Esophagus squamous epithelium (tissue), 5 donors: Measurements from ENCODE around the gene RBM28. TPM values are rescaled to one million over a fixed set of nuclear protein-coding genes. Genes with fewer than 3 reads are reported as not detected.

Experiments
- DNase-seq: peaks from one replicate; lab custom pipeline; 2025; lab: John Stamatoyannopoulos, UW
- H3K27ac ChIP-seq, 4 donors: fragments of 200-600 bp; sonication (generic); one replicate each; pipeline ENCODE4 v1.5.1; 2016 to 2019; ENCODE audit warnings: mild to moderate bottlenecking in 1 of 4
- H3K27me3 ChIP-seq, 4 donors: fragments of 200-600 bp; sonication (generic); 1 replicate in 3 of 4; 2 replicates in 1 of 4; pipeline versions ENCODE4 v1.5.1 to v1.6.0; 2017 to 2021; ENCODE audit warnings: antibody characterized with exemption in 1 of 4
- H3K36me3 ChIP-seq, 3 donors: fragments of 200-600 bp; sonication (generic); one replicate each; pipeline ENCODE4 v1.5.1; 2016 to 2019
- H3K4me1 ChIP-seq, 3 donors: fragments of 200-600 bp; sonication (generic); one replicate each; pipeline ENCODE4 v1.5.1; 2017 to 2019
- H3K4me3 ChIP-seq, 4 donors: fragments of 200-600 bp; sonication (generic); 1 replicate in 3 of 4; 2 replicates in 1 of 4; pipeline ENCODE4 v1.5.1; 2016 to 2019; ENCODE audit warnings: mild to moderate bottlenecking in 2 of 4, moderate library complexity in 1 of 4
- H3K9me3 ChIP-seq, 3 donors: fragments of 200-600 bp; sonication (generic); one replicate each; pipeline ENCODE4 v1.5.1; 2016 to 2019
- CTCF ChIP-seq, 6 experiments: fragments of 450-650 bp in 4 of 6; fragments of 200-600 bp in 2 of 6; sonication (generic) in 2 of 6; IDR thresholded peaks; one replicate each; pipeline ENCODE4 v1.5.1; 2016 to 2019; ENCODE audit warnings: antibody characterized with exemption in 6 of 6, mild to moderate bottlenecking in 4 of 6, moderate library complexity in 4 of 6
- POLR2A ChIP-seq, 4 donors: fragments of 450-650 bp; IDR thresholded peaks; one replicate each; pipeline ENCODE4 v1.6.1; 2017; ENCODE audit warnings: antibody characterized with exemption in 4 of 4, mild to moderate bottlenecking in 4 of 4, moderate library complexity in 3 of 4
- WGBS, 2 donors: methylation state at CpG; one replicate each; pipeline ENCODE4 v1.1.5; 2018; 5-methylcytosine and 5-hydroxymethylcytosine counted together
- intact Hi-C: fragments of 100-400 bp; cut with DNase I; formaldehyde crosslinking; loops from one replicate; pipeline ENCODE4 v1.15.0; 2022
- total RNA-seq, 4 donors: library from RNA; depleted of rRNA; stranded (reverse); fragments of >200 nt; gene quantifications; one replicate each; pipeline ENCODE4 v1.1.0, GENCODE V29; 2016
- donor health status: DM: yes; HTN: yes; CAD: no.

RBM28 gene, protein sequence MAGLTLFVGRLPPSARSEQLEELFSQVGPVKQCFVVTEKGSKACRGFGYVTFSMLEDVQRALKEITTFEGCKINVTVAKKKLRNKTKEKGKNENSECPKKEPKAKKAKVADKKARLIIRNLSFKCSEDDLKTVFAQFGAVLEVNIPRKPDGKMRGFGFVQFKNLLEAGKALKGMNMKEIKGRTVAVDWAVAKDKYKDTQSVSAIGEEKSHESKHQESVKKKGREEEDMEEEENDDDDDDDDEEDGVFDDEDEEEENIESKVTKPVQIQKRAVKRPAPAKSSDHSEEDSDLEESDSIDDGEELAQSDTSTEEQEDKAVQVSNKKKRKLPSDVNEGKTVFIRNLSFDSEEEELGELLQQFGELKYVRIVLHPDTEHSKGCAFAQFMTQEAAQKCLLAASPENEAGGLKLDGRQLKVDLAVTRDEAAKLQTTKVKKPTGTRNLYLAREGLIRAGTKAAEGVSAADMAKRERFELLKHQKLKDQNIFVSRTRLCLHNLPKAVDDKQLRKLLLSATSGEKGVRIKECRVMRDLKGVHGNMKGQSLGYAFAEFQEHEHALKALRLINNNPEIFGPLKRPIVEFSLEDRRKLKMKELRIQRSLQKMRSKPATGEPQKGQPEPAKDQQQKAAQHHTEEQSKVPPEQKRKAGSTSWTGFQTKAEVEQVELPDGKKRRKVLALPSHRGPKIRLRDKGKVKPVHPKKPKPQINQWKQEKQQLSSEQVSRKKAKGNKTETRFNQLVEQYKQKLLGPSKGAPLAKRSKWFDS
- total RNA-seq, result 10 to 100 TPM; 12.9 to 28.8 (median 18.7) TPM

DNA sequence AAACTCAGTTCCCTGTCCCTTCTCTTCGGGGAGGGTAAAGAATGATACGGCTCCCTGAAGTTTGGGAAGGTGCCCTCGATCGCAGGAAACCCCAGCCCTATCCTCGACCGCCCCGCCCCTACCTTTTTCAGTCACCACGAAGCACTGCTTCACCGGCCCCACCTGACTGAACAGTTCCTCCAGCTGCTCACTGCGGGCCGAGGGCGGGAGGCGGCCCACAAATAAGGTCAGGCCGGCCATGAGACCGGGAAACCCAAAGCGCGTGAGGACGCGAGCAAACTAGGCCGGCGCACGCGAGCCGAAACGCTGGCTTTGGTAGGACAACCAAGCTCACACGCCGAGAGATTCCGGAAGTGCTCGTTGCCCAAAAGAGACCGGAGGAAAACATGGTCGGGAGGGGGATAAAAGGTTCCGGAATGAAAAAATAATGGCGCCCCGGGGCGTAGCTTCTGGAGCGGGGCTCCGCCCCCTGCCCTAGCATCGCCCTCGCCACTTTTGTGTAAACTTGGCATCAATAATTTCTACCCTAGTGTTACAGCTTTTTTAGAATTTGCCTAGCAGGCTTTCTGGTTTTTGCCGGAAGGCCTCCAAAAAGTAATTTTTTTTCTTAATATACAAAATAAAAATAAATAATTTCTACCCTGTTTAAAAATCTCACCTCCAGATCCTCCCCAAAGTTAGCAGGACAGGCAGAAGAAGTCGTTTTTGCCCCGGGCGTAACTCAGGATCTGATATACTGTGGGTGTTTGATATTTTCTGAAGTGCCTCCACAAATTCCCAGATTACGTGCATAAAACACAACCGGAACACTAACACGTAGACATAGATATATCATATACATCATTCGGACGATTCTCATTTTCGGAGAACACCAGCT, at the start of gene RBM28:
RBM28 (minus strand) TSS at position 355 of the 877 bp plus-strand sequence; CDS start at position 240, 115 bp downstream.
- DNase-seq, result peak; percentile 61
- Histone ChIP-seq H3K9me3 (no peaks in the 10 kb centered on the region), H3K27me3 (no peaks in the 10 kb centered on the region), H3K4me3 (peak within 1 kb of the TSS; percentile 56 to 85 (median 69)), H3K4me1 (peaks cover 17 to 41% (median 19%) of the 10 kb centered on the region in 3 donors), H3K36me3 (peaks cover 0 to 11% (median 3%) of the 10 kb centered on the region in 3 donors), H3K27ac (peak within 1 kb of the TSS; percentile 76 to 91 (median 86))
- intact Hi-C loops, result no loop called here
- peak in 2 of 6 experiments; percentile 10 to 50 for TF ChIP-seq CTCF (IDR thresholded peaks at IDR 0.05)
- peak in 2 of 4 donors; percentile 13 to 51 for TF ChIP-seq POLR2A (IDR thresholded peaks at IDR 0.05)
- 20 to 24% methylated on average over 24 to 29 of the region's 49 CpGs for WGBS, 2 donors

DNA sequence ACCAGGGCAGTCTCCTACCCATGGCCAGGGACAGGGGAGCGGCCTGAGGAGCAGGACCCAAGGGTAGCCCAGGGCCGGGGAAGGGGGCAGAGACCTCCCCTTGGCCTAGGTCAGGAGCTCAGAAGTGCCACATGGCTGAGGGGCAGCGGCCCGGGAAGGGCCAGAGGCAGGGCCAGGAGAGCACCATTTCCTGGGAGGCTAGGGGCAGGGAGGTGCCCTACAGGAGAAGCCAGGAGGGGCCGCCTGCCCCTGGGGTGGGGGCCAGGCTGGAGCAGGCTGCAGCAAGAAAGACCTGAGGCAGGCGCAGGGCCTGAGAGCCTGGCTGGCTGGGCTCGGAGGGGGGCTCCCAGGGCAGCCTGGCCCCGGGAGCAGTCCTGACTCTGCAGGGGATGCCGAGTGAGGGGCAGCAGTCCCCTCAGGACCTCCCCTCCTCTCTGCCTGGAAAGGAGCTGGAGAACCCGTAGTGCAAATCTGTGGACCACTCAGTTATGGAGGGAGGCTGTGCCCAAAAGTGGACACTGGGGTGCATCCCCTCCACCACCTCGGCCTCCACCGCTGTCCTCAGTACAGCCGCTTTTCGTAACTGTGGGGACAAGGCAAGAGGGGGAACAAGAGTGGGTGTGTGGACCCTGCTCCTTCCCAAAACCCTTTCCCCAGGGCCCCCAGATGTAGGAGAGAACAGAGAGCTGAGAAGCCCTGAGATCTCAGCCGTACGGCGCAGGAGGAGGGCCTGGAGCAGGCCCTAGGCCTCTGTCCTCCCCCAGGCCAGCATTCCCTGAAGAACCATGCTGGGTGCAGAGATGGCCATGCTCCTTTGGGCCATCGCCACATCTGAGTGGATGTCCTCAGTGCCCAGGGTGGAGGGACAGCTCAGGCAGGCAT, 49.0 kb upstream of the RBM28 start:
- Histone ChIP-seq H3K9me3 (no peaks in the 10 kb centered on the region), H3K4me1 (peaks cover 0 to 5% (median under 1%) of the 10 kb centered on the region in 3 donors), H3K27ac (no peak overlapping the region), H3K27me3 (peaks cover 0 to 17% (median 0%) of the 10 kb centered on the region in 4 donors), H3K36me3 (peaks cover 32 to 66% (median 34%) of the 10 kb centered on the region in 3 donors), H3K4me3 (no peak overlapping the region)
- DNase-seq, result no peak
- WGBS, 2 donors, result 93 to 96% methylated on average over 4 to 5 of the region's 18 CpGs
- intact Hi-C loops, result no loop called here
- TF ChIP-seq POLR2A (IDR thresholded peaks at IDR 0.05), result no peak
- TF ChIP-seq CTCF (IDR thresholded peaks at IDR 0.05), result no peak

- peaks cover 27 to 58% (median 31%) of the 10 kb centered on the region in 3 donors for H3K36me3 ChIP-seq
- H3K9me3 ChIP-seq, result no peaks in the 10 kb centered on the region
- 50 to 89% methylated on average over 1 to 5 of the region's 7 CpGs for WGBS, 2 donors
- DNase-seq, result no peak
- TF ChIP-seq CTCF (IDR thresholded peaks at IDR 0.05) (no peak), POLR2A (IDR thresholded peaks at IDR 0.05) (no peak)
- no peak overlapping the region for H3K4me3 ChIP-seq
- H3K27me3 ChIP-seq, result peaks cover 0 to 17% (median 0%) of the 10 kb centered on the region in 4 donors
- no peak overlapping the region for H3K27ac ChIP-seq
- peaks cover 0 to 14% (median 7%) of the 10 kb centered on the region in 3 donors for H3K4me1 ChIP-seq
- intact Hi-C loops, result no loop called here
These were observed 48.1 kb upstream of the RBM28 start for GRCh38 chr7:128391805-128392204.

- Histone ChIP-seq H3K27ac (no peak overlapping the region), H3K36me3 (peaks cover 23 to 50% (median 27%) of the 10 kb centered on the region in 3 donors), H3K4me1 (peaks cover 0 to 16% (median 7%) of the 10 kb centered on the region in 3 donors), H3K27me3 (peaks cover 0 to 17% (median 0%) of the 10 kb centered on the region in 4 donors), H3K9me3 (no peaks in the 10 kb centered on the region), H3K4me3 (no peak overlapping the region)
- intact Hi-C loops, result no loop called here
- DNase-seq, result no peak
- no peak for TF ChIP-seq POLR2A (IDR thresholded peaks at IDR 0.05)
- no peak for TF ChIP-seq CTCF (IDR thresholded peaks at IDR 0.05)
- WGBS, 2 donors, result 66 to 69% methylated on average over 3 of the region's 3 CpGs
These were observed 47.3 kb upstream of the RBM28 start for GRCh38 chr7:128390871-128391565.
